GM21526 (cell line): Measurements from ENCODE around the gene IL13.
"Not testable (repeated sequence)": the region's sequence is repeated elsewhere in the genome, so short reads cannot be mapped to it uniquely, and the experiment has no call there.

Experiments used
- ATAC-seq: cut with Tn5 transposase; IDR thresholded peaks from one replicate; pipeline ENCODE4 v1.9.1; 2021; ENCODE audit warnings: moderate library complexity; ENCODE audit not compliant: unreplicated experiment, low FRiP score

The IL13 gene

GRCh38 chr5:132687995-132688394 lies 30.0 kb downstream of the IL13 start:
- ATAC-seq, result no peak

- ATAC-seq, result no peak
Measured at GRCh38 chr5:132688536-132689339, 30.8 kb downstream of the IL13 start.

DNA sequence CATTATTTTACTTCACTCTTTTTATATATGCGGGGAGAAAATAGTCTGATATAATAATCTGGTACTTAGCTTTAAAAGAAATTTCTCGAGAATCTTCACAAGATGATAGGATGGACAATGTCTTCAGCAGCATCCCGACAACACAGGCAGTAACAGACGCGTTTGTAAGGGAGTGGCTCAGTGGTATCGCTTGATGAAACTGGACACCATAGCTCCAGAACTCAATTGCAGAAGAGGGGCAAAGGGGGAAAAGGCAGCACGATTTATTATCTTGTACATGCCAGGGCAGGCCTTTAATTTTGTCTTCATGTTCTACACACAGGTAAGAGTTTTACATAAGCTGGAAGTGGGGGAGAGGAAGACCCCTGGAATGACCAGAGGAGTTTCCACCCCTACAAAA lies 31.5 kb downstream of the IL13 start:
- no peak for ATAC-seq

GRCh38 chr5:132690156-132690555 lies 32.2 kb downstream of the IL13 start:
- no peak for ATAC-seq

DNA sequence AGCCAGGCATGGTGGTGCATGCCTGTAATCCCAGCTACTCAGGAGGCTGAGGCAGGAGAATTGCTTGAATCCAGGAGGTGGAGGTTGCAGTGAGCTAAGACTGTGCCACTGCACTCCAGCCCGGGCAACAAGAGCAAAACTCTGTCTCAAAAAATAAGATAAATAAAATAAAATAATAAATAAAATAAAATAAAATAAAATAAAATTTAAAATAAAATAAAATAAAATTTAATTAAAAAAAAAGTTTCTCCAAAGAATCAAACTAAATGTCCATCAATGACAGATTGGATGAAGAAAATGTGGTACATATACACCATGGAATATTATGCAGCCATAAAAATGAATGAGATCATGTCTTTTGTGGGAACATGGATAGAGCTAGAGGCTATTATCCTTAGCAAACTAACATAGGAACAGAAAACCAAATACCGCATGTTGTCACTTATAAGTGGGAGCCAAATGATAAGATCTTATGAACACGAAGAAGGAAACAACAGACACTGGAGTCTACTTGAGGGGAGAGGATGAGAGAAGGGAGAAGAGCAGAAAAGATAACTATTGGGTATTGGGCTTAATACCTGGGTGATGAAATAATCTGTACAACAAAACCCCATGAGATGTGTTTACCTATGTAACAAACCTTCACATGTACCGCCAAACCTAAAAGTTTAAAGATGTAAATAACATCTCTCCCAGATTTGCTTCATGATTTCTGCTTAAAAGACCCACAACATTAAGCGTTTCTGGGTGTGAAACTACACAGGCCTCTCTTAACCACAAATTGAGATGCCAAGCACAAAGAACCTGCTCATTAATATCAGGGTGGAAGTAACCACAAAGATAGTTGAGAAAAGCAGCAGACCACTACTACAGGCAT lies 34.0 kb downstream of the IL13 start:
- ATAC-seq, result not testable (repeated sequence)

DNA sequence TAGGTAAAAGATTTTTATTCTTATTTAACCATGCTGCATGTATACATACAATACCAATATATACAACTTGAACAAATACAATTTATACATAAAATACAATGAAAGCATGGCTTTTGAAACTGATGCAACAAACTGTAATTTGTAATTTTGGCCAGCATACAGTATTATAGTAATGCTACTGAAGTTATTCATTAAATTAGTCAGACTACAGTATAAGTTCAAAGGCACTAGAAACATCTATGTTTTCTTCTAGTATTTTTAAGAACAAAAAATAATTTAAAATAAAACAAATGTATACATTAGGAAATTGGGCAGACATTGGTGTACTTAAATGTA lies 34.6 kb downstream of the IL13 start:
- no peak for ATAC-seq

- no peak for ATAC-seq
Measured at GRCh38 chr5:132695956-132696355, 38.0 kb downstream of the IL13 start.

GRCh38 chr5:132704875-132705274 lies 46.9 kb downstream of the IL13 start:
- ATAC-seq, result no peak

DNA sequence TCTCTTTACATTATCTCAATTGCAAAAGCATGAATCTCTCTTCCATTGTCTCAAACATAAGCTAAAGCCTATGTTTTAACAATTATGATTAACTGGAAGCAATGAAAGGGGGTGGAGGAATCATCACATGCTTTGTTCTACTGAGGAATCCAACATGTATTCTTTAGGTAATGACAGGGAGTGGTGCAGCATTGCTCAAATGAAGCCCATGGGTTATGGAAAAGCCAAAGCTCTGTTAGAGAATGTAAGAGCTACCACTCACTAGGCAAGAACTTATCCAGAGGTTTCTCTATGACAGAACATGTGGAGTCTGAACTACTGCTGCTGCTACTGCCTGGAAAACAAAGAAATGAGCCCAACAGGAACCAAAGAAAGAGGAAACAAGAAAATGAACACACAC lies 50.7 kb downstream of the IL13 start:
- ATAC-seq, result no peak
